Endothelial cell of umbilical vein (primary cell): Measurements from ENCODE around the gene FAM184B.

ENCODE experiments used
- EZH2 ChIP-seq: IDR thresholded peaks from 2 replicates; pipeline ENCODE4 v1.6.1; 2012; ENCODE audit warnings: borderline replicate concordance, low read depth, mild to moderate bottlenecking, moderate library complexity, low read length, inconsistent platforms; ENCODE audit not compliant: severe bottlenecking
- FOS ChIP-seq: IDR thresholded peaks from 2 replicates; pipeline ENCODE4 v1.6.1; 2011; ENCODE audit warnings: mild to moderate bottlenecking, low read length, moderate library complexity, borderline replicate concordance; ENCODE audit not compliant: insufficient read depth
- GATA2 ChIP-seq: IDR thresholded peaks from 2 replicates; pipeline ENCODE4 v1.7.0; 2011; ENCODE audit warnings: low read depth, mild to moderate bottlenecking, moderate library complexity, mixed read lengths, low read length; ENCODE audit not compliant: insufficient read length, insufficient read depth
- MAX ChIP-seq: IDR thresholded peaks from 2 replicates; pipeline ENCODE4 v1.6.1; 2011; ENCODE audit not compliant: insufficient read depth, insufficient read length
- POLR2A ChIP-seq: IDR thresholded peaks from 2 replicates; pipeline ENCODE4 v1.6.1; 2012; ENCODE audit warnings: low read depth, mild to moderate bottlenecking, control low read depth, low read length
- POLR2AphosphoS5 ChIP-seq: IDR thresholded peaks from 2 replicates; pipeline ENCODE4 v1.6.1; 2012; ENCODE audit warnings: low read depth, mild to moderate bottlenecking, control low read depth, low read length, moderate library complexity; ENCODE audit not compliant: insufficient read depth
- TF ChIP-seq, protein P1 (sequence below), 2 donors: IDR thresholded peaks; 1 replicate in 1 of 2; 2 replicates in 1 of 2; pipeline ENCODE4 v1.5.1; 2011; ENCODE audit warnings: low read length in 2 of 2, mild to moderate bottlenecking in 2 of 2, moderate library complexity in 2 of 2, control low read depth in 1 of 2, inconsistent platforms in 1 of 2, low read depth in 1 of 2; ENCODE audit not compliant: insufficient read depth in 1 of 2; ENCODE audit errors: extremely low read depth in 1 of 2

- TF ChIP-seq, protein P1, sequence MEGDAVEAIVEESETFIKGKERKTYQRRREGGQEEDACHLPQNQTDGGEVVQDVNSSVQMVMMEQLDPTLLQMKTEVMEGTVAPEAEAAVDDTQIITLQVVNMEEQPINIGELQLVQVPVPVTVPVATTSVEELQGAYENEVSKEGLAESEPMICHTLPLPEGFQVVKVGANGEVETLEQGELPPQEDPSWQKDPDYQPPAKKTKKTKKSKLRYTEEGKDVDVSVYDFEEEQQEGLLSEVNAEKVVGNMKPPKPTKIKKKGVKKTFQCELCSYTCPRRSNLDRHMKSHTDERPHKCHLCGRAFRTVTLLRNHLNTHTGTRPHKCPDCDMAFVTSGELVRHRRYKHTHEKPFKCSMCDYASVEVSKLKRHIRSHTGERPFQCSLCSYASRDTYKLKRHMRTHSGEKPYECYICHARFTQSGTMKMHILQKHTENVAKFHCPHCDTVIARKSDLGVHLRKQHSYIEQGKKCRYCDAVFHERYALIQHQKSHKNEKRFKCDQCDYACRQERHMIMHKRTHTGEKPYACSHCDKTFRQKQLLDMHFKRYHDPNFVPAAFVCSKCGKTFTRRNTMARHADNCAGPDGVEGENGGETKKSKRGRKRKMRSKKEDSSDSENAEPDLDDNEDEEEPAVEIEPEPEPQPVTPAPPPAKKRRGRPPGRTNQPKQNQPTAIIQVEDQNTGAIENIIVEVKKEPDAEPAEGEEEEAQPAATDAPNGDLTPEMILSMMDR (IDR thresholded peaks at IDR 0.05; ENCODE audit: extremely low read depth in 1 of 2, insufficient read depth in 1 of 2, low read depth in 1 of 2, low read length in 2 of 2), result no peak
- no peak for TF ChIP-seq MAX
- no peak for TF ChIP-seq POLR2AphosphoS5
- no peak for TF ChIP-seq FOS
- TF ChIP-seq EZH2, result no peak
- TF ChIP-seq GATA2, result no peak
- TF ChIP-seq POLR2A, result no peak
Observed at GRCh38 chr4:17718471-17718870, 63.0 kb downstream of the FAM184B start.
